22Rv1 (cell line): ENCODE measurements around the gene NOS3.

Source experiments
- H3K27ac ChIP-seq: fragments of 450-650 bp; 2 replicates; pipeline ENCODE4 v1.5.1; 2017
- ZFX ChIP-seq: fragments of 450-650 bp; IDR thresholded peaks from 2 replicates; pipeline ENCODE4 v1.6.1; 2017; ENCODE audit warnings: antibody characterized with exemption, borderline replicate concordance
- TF ChIP-seq, protein P1 (sequence below): fragments of 450-650 bp; IDR thresholded peaks from 2 replicates; pipeline ENCODE4 v1.5.1; 2017; ENCODE audit warnings: mild to moderate bottlenecking

NOS3 gene

DNA sequence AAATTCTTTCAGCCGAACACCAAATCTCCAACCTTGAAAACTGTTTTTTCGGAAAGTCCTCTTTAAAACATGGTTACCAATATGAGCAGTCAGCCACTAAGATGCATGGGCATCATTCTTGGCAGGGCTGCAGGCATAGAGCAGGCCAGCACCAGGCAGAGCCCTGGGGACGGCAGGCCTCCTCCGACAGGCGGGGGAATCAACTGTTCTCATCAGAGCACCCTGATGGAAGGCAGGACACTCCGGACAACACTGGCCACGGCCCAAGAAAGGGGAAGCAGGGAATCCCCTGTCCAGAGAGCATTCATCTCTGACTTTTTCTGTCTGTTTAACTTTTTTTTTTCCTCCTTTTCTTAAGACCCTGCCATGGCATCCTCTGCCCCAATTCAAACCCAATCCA is 1.4 kb upstream of the NOS3 start:
- no peak for TF ChIP-seq ZFX
- TF ChIP-seq, protein P1, sequence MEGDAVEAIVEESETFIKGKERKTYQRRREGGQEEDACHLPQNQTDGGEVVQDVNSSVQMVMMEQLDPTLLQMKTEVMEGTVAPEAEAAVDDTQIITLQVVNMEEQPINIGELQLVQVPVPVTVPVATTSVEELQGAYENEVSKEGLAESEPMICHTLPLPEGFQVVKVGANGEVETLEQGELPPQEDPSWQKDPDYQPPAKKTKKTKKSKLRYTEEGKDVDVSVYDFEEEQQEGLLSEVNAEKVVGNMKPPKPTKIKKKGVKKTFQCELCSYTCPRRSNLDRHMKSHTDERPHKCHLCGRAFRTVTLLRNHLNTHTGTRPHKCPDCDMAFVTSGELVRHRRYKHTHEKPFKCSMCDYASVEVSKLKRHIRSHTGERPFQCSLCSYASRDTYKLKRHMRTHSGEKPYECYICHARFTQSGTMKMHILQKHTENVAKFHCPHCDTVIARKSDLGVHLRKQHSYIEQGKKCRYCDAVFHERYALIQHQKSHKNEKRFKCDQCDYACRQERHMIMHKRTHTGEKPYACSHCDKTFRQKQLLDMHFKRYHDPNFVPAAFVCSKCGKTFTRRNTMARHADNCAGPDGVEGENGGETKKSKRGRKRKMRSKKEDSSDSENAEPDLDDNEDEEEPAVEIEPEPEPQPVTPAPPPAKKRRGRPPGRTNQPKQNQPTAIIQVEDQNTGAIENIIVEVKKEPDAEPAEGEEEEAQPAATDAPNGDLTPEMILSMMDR, result no peak

DNA sequence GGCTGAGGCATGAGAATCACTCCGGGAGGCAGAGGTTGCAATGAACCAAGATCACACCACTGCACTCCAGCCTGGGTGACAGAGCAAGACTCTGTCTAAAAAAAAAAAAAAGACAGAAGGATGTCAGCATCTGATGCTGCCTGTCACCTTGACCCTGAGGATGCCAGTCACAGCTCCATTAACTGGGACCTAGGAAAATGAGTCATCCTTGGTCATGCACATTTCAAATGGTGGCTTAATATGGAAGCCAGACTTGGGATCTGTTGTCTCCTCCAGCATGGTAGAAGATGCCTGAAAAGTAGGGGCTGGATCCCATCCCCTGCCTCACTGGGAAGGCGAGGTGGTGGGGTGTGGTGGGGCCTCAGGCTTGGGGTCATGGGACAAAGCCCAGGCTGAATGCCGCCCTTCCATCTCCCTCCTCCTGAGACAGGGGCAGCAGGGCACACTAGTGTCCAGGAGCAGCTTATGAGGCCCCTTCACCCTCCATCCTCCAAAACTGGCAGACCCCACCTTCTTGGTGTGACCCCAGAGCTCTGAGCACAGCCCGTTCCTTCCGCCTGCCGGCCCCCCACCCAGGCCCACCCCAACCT is 1.3 kb downstream of the NOS3 start:
- no peak for TF ChIP-seq ZFX
- TF ChIP-seq, protein P1, result no peak
- H3K27ac ChIP-seq, result no peak overlapping the region

More for the DNA sequence above, 1.4 kb upstream of the NOS3 start:
- H3K27ac ChIP-seq, result no peak overlapping the region

DNA sequence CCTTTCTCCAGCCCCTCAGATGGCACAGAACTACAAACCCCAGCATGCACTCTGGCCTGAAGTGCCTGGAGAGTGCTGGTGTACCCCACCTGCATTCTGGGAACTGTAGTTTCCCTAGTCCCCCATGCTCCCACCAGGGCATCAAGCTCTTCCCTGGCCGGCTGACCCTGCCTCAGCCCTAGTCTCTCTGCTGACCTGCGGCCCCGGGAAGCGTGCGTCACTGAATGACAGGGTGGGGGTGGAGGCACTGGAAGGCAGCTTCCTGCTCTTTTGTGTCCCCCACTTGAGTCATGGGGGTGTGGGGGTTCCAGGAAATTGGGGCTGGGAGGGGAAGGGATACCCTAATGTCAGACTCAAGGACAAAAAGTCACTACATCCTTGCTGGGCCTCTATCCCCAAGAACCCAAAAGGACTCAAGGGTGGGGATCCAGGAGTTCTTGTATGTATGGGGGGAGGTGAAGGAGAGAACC is 2.1 kb downstream of the NOS3 start:
- no peak overlapping the region for H3K27ac ChIP-seq
- TF ChIP-seq, protein P1, result no peak
- no peak for TF ChIP-seq ZFX

DNA sequence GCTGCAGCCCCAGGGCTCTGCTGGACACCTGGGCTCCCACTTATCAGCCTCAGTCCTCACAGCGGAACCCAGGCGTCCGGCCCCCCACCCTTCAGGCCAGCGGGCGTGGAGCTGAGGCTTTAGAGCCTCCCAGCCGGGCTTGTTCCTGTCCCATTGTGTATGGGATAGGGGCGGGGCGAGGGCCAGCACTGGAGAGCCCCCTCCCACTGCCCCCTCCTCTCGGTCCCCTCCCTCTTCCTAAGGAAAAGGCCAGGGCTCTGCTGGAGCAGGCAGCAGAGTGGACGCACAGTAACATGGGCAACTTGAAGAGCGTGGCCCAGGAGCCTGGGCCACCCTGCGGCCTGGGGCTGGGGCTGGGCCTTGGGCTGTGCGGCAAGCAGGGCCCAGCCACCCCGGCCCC is 2.7 kb downstream of the NOS3 start:
- no peak overlapping the region for H3K27ac ChIP-seq
- no peak for TF ChIP-seq ZFX
- TF ChIP-seq, protein P1, result no peak

DNA sequence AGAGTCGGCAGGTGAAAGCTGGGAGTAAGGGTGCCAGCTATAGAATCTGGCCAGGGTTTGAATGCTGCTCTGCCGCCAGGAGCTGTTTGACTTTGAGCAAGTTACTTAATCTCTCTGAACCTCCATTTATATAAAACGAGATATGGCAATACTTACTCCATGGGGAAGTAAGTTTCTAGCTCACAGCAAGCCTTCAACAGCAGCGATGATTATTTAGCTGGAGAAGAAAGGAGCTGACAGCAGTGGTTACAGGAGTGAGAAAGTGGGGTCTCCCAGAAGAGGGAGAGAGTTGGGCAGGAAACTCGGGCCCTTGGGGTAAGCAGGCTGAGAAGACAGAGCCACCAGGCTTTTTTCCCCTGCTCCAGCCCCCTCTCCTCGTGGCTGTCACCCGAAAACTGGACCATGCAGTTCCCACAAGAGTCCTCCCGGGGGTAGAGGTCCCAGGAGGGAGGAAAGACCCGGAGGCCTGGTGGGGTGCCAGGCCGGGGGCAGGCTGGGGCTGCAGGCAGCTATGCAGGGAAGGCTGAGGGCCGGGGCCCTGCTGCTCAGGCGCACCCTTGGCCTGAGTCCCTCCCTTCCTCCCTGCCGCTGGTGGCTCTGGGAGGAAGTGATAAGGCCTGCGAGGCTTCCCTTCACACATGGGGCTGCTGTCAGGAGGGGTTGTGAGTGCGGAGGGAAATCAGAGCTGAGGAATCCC is 3.5 kb downstream of the NOS3 start:
- no peak overlapping the region for H3K27ac ChIP-seq
- TF ChIP-seq, protein P1, result no peak
- no peak for TF ChIP-seq ZFX

DNA sequence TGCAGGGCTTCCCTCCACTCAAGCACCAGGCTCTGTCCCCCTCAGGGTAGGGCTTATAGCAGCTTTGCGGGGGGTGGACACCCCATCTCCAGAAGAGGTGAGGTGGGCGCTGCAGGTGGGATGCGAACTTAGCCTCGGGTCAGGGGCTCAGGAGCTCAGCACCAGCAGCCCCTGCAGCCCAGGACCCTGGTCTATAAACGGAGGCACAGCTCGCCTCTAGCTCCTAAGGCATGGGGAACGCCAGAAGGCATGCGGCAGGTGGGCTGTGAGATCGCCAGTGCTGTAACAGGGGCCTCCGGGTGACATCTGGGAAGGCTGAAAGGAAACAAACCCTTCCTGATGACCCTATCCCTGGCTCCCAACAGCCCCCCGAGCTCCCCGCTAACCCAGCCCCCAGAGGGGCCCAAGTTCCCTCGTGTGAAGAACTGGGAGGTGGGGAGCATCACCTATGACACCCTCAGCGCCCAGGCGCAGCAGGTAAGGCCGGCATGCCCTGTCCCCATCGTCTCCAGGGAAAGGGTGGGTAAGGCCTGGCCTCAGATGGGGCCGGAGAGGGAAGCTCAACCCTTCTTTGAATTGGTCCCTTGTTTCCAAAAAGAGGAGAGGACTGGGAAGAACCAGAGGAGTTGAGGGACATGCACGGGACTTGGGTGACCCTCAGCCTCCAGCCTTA is 4.2 kb downstream of the NOS3 start:
- TF ChIP-seq ZFX, result no peak
- TF ChIP-seq, protein P1, result no peak
- no peak overlapping the region for H3K27ac ChIP-seq
